UCSD-AML1 (cell line): Measurements from ENCODE around the gene RBM15.
A peak's percentile ranks its signal among the peaks of the same experiment; 100 is the strongest.

Experiments
- DNase-seq: peaks from one replicate; lab custom pipeline; 2025; ENCODE audit not compliant: unreplicated experiment; lab: John Stamatoyannopoulos, UW

The RBM15 gene

DNA sequence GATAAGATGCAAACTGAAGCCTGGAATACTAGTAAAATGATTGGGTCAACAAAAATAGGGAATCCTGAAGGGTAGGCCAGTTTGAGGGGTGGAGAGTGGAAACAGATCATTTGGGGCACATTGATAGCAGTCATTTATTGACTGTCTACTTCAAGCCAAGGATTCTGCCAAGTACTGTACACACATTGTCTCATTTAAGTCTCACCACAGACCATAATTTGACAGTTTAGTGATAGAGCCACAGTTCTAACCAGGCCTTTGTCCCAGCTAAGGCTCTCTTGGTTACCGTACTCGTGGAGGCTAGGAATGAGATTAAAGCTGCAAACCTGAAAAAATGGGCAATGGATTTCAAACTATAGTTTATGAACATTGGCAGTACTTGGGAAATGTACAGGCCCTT, 11.2 kb downstream of the RBM15 start:
- no peak for DNase-seq

DNA sequence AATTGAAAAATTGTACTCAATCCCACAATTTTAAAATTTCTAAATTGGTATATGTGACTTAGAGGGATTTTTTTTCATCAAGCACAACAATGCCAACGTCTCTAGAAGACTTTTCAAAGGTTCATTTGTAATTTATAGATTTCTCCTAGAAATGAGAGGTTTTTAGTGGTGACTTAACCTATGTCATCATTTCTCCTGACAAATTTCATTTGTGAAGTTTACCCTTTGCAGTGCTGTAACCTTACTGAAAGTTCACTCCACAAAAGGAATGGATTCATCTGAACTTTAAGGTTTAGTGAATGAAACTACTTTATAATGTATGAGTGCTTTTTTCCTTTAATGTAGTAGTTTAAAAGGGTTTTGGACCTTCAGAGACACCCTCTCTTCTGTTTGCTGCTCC, 16.1 kb downstream of the RBM15 start:
- DNase-seq: no peak

DNA sequence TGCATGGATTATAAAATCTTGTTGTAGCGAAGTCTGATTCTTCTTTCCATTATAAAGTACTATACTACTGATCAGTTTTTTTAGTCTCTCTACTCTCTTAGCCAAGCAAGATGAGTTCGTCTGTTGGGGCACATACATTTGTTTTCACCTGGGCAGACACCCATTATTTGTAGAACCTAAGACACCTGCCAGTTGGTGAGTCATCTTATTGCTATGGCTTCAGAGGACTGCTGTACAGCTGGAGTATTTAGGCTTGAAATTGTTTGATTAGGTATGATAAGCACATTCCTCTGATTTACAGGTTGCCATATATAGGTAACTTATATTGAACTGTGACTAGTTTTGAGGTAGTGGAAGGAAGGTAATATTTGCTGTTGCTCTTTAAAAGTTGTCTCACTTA, 17.2 kb downstream of the RBM15 start:
- no peak for DNase-seq

GRCh38 chr1:110360431-110360830, 21.3 kb downstream of the RBM15 start:
- DNase-seq: no peak

GRCh38 chr1:110361856-110362255, 22.7 kb downstream of the RBM15 start:
- DNase-seq: no peak

DNA sequence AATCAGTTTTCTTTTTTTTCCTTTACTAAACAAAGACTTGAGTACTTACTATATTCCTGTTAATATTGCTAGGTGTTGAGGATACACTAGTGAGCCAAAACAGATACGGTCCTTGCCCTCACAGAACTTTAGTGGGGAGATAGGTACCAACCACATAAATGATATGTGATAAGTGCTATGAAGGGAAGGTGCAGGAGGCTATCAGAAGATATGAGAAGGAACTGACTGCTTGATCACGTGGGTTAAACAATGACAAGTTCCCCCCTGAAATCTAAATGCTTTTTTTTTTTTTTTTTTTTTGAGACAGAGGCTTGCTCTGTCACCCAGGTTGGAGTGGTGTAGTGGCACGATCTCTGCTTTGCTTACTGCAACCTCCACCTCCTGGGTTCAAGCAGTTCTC, 25.0 kb downstream of the RBM15 start:
- DNase-seq: no peak

DNA sequence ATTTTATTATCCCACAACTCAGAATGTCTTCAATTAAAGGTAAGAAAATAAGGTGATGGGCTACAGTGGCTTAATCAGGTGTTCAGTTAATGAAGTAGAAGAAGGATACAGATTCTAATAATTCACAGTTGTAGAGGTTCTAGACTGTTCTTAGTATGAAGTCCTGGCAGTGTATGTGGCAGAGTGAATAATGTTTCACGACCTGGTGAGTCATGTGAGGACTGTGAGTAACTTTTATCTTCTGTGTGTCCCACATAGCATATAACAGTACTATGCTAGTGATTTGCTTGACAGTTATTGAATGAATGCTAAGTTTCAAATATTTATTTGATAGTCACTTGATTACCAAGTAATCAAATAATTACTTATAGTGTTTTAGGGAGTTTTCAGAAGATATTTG, 31.6 kb downstream of the RBM15 start:
- DNase-seq: no peak

DNA sequence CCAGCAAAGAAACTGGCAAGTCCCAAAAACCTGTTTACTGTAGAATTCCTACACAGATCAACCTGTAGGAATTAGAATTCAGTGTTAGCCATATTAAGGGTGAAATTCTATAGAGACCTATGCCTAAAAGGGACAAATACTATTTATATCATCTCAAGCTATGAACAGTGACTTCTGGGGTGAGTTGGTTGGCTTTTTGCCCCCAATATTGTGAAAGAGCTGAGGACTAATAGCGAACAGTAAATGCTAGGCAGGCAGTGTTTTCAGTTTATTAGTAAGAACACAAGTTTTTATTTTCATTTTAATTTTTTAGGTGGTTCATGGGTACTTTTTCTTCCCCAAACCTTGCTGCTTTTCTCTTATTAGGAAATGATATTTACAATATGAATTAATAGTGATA, 36.3 kb downstream of the RBM15 start:
- no peak for DNase-seq

DNA sequence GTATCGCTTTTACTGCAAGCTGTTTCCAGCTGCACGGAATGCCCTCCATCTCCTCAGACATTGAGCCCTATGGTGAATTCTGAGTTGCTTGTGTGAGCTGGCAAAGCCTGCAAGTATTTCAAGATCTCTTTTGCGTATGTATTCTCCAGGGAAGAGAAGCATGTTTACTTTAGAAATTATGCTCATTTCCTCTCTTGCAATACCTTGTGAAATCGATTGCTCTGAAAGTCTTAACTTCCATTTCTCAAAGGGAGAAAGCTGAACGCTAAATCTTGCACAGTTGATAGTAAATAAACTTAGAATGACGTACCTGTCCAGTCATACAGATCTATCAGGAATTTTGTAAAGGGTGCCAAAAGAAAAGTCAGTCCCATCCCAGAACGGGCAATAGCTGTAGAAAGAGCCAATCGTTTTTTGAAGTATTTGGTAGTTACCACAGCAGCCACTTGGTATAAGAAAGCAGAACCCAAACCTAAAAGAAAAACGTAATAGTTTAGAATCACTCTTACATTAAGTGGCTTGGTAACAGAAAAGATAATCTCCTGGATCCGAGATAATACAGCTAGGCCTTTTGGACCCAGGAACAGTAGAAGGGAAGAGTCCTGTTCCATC, 41.6 kb downstream of the RBM15 start:
- no peak for DNase-seq

- peak; percentile 15 for DNase-seq
These were observed 44.2 kb downstream of the RBM15 start for GRCh38 chr1:110383251-110383990.

GRCh38 chr1:110384581-110385321, 45.6 kb downstream of the RBM15 start:
- DNase-seq: no peak

- no peak for DNase-seq
These were observed 46.2 kb downstream of the RBM15 start for GRCh38 chr1:110385369-110385768.

DNA sequence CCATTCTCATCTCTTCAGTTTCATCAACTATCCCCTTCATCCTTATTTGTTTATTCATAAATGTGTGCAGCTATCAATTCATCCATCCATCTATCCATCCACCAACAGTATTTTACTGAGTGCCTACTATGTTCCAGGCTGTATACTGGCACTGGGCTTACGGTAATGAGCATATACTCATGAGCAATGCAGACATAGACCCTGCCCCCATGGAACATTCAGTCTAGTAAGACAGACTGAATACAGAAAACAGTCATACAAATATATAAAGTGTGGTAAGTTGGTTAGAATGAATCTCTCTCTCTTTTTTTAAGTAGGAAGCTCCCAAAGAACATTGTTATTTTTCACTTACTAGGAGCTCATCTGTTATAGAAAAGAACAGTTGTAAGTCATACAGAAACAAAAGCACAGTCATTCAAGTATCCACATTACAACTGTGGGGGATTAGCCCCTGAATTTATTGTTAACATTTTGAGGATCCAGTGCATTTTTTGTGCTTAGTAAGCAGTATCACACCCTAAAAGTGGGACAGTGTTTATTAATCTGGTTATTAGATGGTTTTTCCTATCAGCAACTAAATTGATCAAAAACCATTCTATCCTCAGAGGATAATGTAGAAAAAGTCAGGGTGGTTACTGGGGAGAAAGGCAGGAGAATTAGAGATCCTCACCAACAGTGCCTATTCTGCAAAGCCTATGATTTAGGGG, 48.0 kb downstream of the RBM15 start:
- DNase-seq: no peak

GRCh38 chr1:110390096-110390495, 50.9 kb downstream of the RBM15 start:
- no peak for DNase-seq

DNA sequence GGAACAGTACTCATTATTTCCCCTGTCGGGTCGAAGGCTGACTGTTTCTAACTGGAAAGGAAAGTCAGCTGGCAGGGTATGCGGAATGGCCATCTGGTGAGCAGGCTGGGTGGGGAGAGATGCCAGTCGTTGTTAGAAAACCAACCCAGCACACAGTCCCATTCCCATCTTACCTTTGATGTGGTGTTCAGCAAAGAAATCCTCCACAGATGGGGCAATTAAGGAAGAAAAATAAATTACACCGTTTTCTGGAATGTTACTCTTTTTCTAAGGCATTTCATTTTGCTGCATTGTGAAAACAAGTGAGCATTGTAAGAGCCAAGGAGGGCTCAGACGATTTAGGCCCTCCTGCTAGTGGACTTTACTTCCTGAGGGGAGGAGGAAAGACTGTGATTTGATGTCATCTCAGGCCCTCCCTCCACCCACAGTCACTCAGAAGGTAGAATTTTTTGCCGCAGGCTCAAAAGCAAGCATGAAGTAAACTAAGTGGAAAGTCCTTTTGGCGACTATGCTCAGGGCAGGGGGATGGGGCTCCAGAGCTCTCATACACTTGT, 51.6 kb downstream of the RBM15 start, which contains the start of gene SLC16A4:
Gene SLC16A4, minus strand, starts transcription at position 335 of the 554 bp plus-strand sequence. CDS start 1,703 bp downstream, outside the sequence.
- no peak for DNase-seq

GRCh38 chr1:110393286-110393685, 54.1 kb downstream of the RBM15 start:
- no peak for DNase-seq

- no peak for DNase-seq
These were observed 54.7 kb downstream of the RBM15 start for GRCh38 chr1:110393691-110394492.

GRCh38 chr1:110394493-110394820, 55.3 kb downstream of the RBM15 start:
- no peak for DNase-seq
